ENCODE results near the gene ADAMTSL1. TPM values are rescaled to one million over a fixed set of nuclear protein-coding genes. Genes with fewer than 3 reads are reported as not detected.
"Not testable (repeated sequence)": the region's sequence is repeated elsewhere in the genome, so short reads cannot be mapped to it uniquely, and the experiment has no call there.

Gene ADAMTSL1
- polyA plus RNA-seq, 1 donor = 3.6 TPM

DNA sequence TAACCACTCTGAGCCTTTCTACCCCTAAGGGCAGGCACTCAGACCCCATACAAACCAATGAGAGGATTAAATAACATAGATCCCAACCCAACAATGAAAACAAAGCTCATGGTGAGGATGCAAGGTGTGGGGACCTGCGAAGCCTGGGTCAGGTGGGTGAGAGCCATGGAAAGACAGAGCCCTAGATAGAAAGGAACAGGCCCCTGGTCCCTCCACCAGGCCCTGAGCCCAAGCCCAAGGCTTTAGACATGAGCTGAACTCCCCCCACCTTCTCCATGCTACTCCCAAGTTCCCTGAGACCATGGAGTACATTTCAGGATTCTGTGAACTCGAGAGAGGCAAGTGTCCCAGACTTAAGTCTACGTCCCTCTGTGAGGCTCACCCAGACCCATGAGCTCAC, 452.6 kb downstream of the ADAMTSL1 start:
- Histone ChIP-seq H3K27me3 (ENCODE audit: control insufficient read depth, insufficient read depth, low read length) (no peaks in the 10 kb centered on the region), H3K9me3 (ENCODE audit: control insufficient read depth, low read depth, low read length) (no peaks in the 10 kb centered on the region), H3K4me1 (ENCODE audit: control insufficient read depth, insufficient read depth, low read length) (no peaks in the 10 kb centered on the region), H3K4me3 (ENCODE audit: low read length) (no peak overlapping the region), H3K27ac (ENCODE audit: low read length) (no peak overlapping the region), H3K36me3 (ENCODE audit: control insufficient read depth, insufficient read depth, low read length) (no peaks in the 10 kb centered on the region)
- 100% methylated on average over 1 of the region's 3 CpGs for WGBS (ENCODE audit: insufficient coverage, low lambda C conversion rate)
- DNase-seq = no peak

GRCh38 chr9:18928711-18929110, 454.8 kb downstream of the ADAMTSL1 start:
- H3K4me1 ChIP-seq (ENCODE audit: control insufficient read depth, insufficient read depth, low read length) = no peaks in the 10 kb centered on the region
- no peak for DNase-seq
- H3K27me3 ChIP-seq (ENCODE audit: control insufficient read depth, insufficient read depth, low read length) = no peaks in the 10 kb centered on the region
- WGBS (ENCODE audit: insufficient coverage, low lambda C conversion rate) = no CpG with 5 or more reads among the region's 7 CpGs
- no peak overlapping the region for H3K4me3 ChIP-seq (ENCODE audit: low read length)
- H3K36me3 ChIP-seq (ENCODE audit: control insufficient read depth, insufficient read depth, low read length) = no peaks in the 10 kb centered on the region
- H3K9me3 ChIP-seq (ENCODE audit: control insufficient read depth, low read depth, low read length) = no peaks in the 10 kb centered on the region
- H3K27ac ChIP-seq (ENCODE audit: low read length) = no peak overlapping the region

DNA sequence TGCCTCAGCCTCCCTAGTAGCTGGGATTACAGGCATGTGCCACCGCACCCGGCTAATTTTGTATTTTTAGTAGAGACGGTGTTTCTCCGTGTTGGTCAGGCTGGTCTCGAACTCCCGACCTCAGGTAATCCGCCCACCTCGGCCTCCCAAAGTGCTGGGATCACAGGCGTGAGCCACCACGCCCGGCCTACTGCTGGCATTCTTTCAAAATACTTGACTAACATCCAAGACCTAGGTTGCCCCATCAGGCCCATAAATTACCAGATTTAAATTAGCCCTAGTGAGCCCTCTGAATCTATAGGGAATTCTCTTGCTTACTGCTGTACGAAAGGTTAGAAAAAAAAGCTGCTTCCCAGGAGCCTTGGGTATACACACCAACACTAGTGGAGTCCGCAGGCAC, 456.7 kb downstream of the ADAMTSL1 start:
- DNase-seq; H3K9me3 ChIP-seq (ENCODE audit: control insufficient read depth, low read depth, low read length); H3K36me3 ChIP-seq (ENCODE audit: control insufficient read depth, insufficient read depth, low read length); H3K27ac ChIP-seq (ENCODE audit: low read length); H3K4me3 ChIP-seq (ENCODE audit: low read length); H3K27me3 ChIP-seq (ENCODE audit: control insufficient read depth, insufficient read depth, low read length); H3K4me1 ChIP-seq (ENCODE audit: control insufficient read depth, insufficient read depth, low read length): not testable (repeated sequence)
- WGBS (ENCODE audit: insufficient coverage, low lambda C conversion rate) = 100% methylated on average over 1 of the region's 13 CpGs

GRCh38 chr9:18935541-18935940, 461.6 kb downstream of the ADAMTSL1 start:
- DNase-seq = no peak
- no CpG with 5 or more reads among the region's 2 CpGs for WGBS (ENCODE audit: insufficient coverage, low lambda C conversion rate)
- no peaks in the 10 kb centered on the region for H3K27me3 ChIP-seq (ENCODE audit: control insufficient read depth, insufficient read depth, low read length)
- no peaks in the 10 kb centered on the region for H3K36me3 ChIP-seq (ENCODE audit: control insufficient read depth, insufficient read depth, low read length)
- no peaks in the 10 kb centered on the region for H3K9me3 ChIP-seq (ENCODE audit: control insufficient read depth, low read depth, low read length)
- H3K4me3 ChIP-seq (ENCODE audit: low read length) = no peak overlapping the region
- no peaks in the 10 kb centered on the region for H3K4me1 ChIP-seq (ENCODE audit: control insufficient read depth, insufficient read depth, low read length)
- no peak overlapping the region for H3K27ac ChIP-seq (ENCODE audit: low read length)

GRCh38 chr9:18936094-18936871, 462.3 kb downstream of the ADAMTSL1 start:
- no CpG with 5 or more reads among the region's 7 CpGs for WGBS (ENCODE audit: insufficient coverage, low lambda C conversion rate)
- no peak for DNase-seq
- Histone ChIP-seq H3K4me1 (ENCODE audit: control insufficient read depth, insufficient read depth, low read length) (no peaks in the 10 kb centered on the region), H3K9me3 (ENCODE audit: control insufficient read depth, low read depth, low read length) (no peaks in the 10 kb centered on the region), H3K36me3 (ENCODE audit: control insufficient read depth, insufficient read depth, low read length) (no peaks in the 10 kb centered on the region), H3K27me3 (ENCODE audit: control insufficient read depth, insufficient read depth, low read length) (no peaks in the 10 kb centered on the region), H3K4me3 (ENCODE audit: low read length) (no peak overlapping the region), H3K27ac (ENCODE audit: low read length) (no peak overlapping the region)

- Histone ChIP-seq H3K36me3 (ENCODE audit: control insufficient read depth, insufficient read depth, low read length) (no peaks in the 10 kb centered on the region), H3K27ac (ENCODE audit: low read length) (no peak overlapping the region), H3K4me1 (ENCODE audit: control insufficient read depth, insufficient read depth, low read length) (no peaks in the 10 kb centered on the region), H3K4me3 (ENCODE audit: low read length) (no peak overlapping the region), H3K27me3 (ENCODE audit: control insufficient read depth, insufficient read depth, low read length) (no peaks in the 10 kb centered on the region), H3K9me3 (ENCODE audit: control insufficient read depth, low read depth, low read length) (no peaks in the 10 kb centered on the region)
- WGBS (ENCODE audit: insufficient coverage, low lambda C conversion rate) = 50% methylated on average over 2 of the region's 5 CpGs
- peak in 1 of 2 donors; percentile 8 for DNase-seq
Observed at GRCh38 chr9:18939943-18940342, 466.0 kb downstream of the ADAMTSL1 start.

GRCh38 chr9:18941060-18941740, 467.2 kb downstream of the ADAMTSL1 start:
- Histone ChIP-seq H3K4me3 (ENCODE audit: low read length) (no peak overlapping the region), H3K27me3 (ENCODE audit: control insufficient read depth, insufficient read depth, low read length) (no peaks in the 10 kb centered on the region), H3K27ac (ENCODE audit: low read length) (no peak overlapping the region), H3K9me3 (ENCODE audit: control insufficient read depth, low read depth, low read length) (no peaks in the 10 kb centered on the region), H3K4me1 (ENCODE audit: control insufficient read depth, insufficient read depth, low read length) (no peaks in the 10 kb centered on the region), H3K36me3 (ENCODE audit: control insufficient read depth, insufficient read depth, low read length) (no peaks in the 10 kb centered on the region)
- no peak for DNase-seq
- 93% methylated on average over 4 of the region's 8 CpGs for WGBS (ENCODE audit: insufficient coverage, low lambda C conversion rate)

- DNase-seq = no peak
- no peaks in the 10 kb centered on the region for H3K9me3 ChIP-seq (ENCODE audit: control insufficient read depth, low read depth, low read length)
- H3K27me3 ChIP-seq (ENCODE audit: control insufficient read depth, insufficient read depth, low read length) = no peaks in the 10 kb centered on the region
- no peak overlapping the region for H3K27ac ChIP-seq (ENCODE audit: low read length)
- no peaks in the 10 kb centered on the region for H3K36me3 ChIP-seq (ENCODE audit: control insufficient read depth, insufficient read depth, low read length)
- WGBS (ENCODE audit: insufficient coverage, low lambda C conversion rate) = no CpG with 5 or more reads among the region's 7 CpGs
- no peak overlapping the region for H3K4me3 ChIP-seq (ENCODE audit: low read length)
- H3K4me1 ChIP-seq (ENCODE audit: control insufficient read depth, insufficient read depth, low read length) = no peaks in the 10 kb centered on the region
Observed at GRCh38 chr9:18942801-18943200, 468.8 kb downstream of the ADAMTSL1 start.

- H3K4me3 ChIP-seq (ENCODE audit: low read length) = no peak overlapping the region
- no CpG with 5 or more reads among the region's 4 CpGs for WGBS (ENCODE audit: insufficient coverage, low lambda C conversion rate)
- H3K27ac ChIP-seq (ENCODE audit: low read length) = no peak overlapping the region
- no peaks in the 10 kb centered on the region for H3K27me3 ChIP-seq (ENCODE audit: control insufficient read depth, insufficient read depth, low read length)
- H3K4me1 ChIP-seq (ENCODE audit: control insufficient read depth, insufficient read depth, low read length) = no peaks in the 10 kb centered on the region
- DNase-seq = no peak
- H3K9me3 ChIP-seq (ENCODE audit: control insufficient read depth, low read depth, low read length) = no peaks in the 10 kb centered on the region
- H3K36me3 ChIP-seq (ENCODE audit: control insufficient read depth, insufficient read depth, low read length) = no peaks in the 10 kb centered on the region
Observed at GRCh38 chr9:18947892-18948339, 474.0 kb downstream of the ADAMTSL1 start.

DNA sequence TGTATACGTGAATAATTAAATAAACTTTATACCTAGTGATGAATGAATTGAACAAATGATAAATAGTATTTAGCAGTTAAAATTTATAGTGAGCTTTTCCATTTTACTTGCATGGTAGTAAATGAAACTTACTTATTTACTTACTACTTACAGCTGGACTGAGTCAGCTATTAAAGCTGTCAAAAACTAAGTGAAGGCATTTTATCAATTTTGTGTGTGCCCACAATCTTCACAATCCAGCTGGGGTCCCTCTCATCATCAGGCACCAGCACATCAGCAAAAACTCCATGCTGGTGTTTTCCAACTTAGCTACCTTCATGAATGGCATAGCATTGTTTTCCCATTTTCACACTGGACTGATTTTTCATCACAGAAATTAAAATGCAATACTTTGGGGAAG, 478.0 kb downstream of the ADAMTSL1 start:
- H3K36me3 ChIP-seq (ENCODE audit: control insufficient read depth, insufficient read depth, low read length) = no peaks in the 10 kb centered on the region
- DNase-seq = no peak
- no peaks in the 10 kb centered on the region for H3K9me3 ChIP-seq (ENCODE audit: control insufficient read depth, low read depth, low read length)
- H3K27ac ChIP-seq (ENCODE audit: low read length) = no peak overlapping the region
- no peaks in the 10 kb centered on the region for H3K27me3 ChIP-seq (ENCODE audit: control insufficient read depth, insufficient read depth, low read length)
- H3K4me3 ChIP-seq (ENCODE audit: low read length) = no peak overlapping the region
- H3K4me1 ChIP-seq (ENCODE audit: control insufficient read depth, insufficient read depth, low read length) = no peaks in the 10 kb centered on the region
- WGBS (ENCODE audit: insufficient coverage, low lambda C conversion rate) = 71% methylated on average over 1 of the region's 1 CpG

Data from large intestine (tissue), 3 donors.